HG02885 (cell line): ENCODE measurements around the gene USP47.

Experiments
- ATAC-seq: cut with Tn5 transposase; IDR thresholded peaks from one replicate; pipeline ENCODE4 v1.9.1; 2021; ENCODE audit warnings: mild to moderate bottlenecking; ENCODE audit not compliant: unreplicated experiment, poor library complexity

The USP47 gene

GRCh38 chr11:11916981-11917399 is 75.2 kb downstream of the USP47 start:
- ATAC-seq: no peak

GRCh38 chr11:11923828-11924227 is 82.1 kb downstream of the USP47 start:
- ATAC-seq: no peak

- no peak for ATAC-seq
These were observed 88.1 kb downstream of the USP47 start for GRCh38 chr11:11929920-11930319.

- no peak for ATAC-seq
These were observed 89.8 kb downstream of the USP47 start for GRCh38 chr11:11931461-11932055.

- no peak for ATAC-seq
These were observed 93.8 kb downstream of the USP47 start for GRCh38 chr11:11935536-11935935.

- ATAC-seq: no peak
These were observed 95.7 kb downstream of the USP47 start for GRCh38 chr11:11937433-11937832.

- ATAC-seq: no peak
These were observed 96.2 kb downstream of the USP47 start for GRCh38 chr11:11937957-11938356.

- no peak for ATAC-seq
These were observed 98.8 kb downstream of the USP47 start for GRCh38 chr11:11940551-11940950.

- ATAC-seq: no peak
These were observed 100.9 kb downstream of the USP47 start for GRCh38 chr11:11942668-11943067.

- ATAC-seq: no peak
These were observed 102.7 kb downstream of the USP47 start for GRCh38 chr11:11944444-11944843.

- ATAC-seq: no peak
These were observed 104.4 kb downstream of the USP47 start for GRCh38 chr11:11946180-11946579.

- no peak for ATAC-seq
These were observed 105.1 kb downstream of the USP47 start for GRCh38 chr11:11946878-11947277.

- no peak for ATAC-seq
These were observed 106.1 kb downstream of the USP47 start for GRCh38 chr11:11947825-11948224.

- ATAC-seq: no peak
These were observed 106.6 kb downstream of the USP47 start for GRCh38 chr11:11948242-11948947.

GRCh38 chr11:11949482-11949881 is 107.7 kb downstream of the USP47 start:
- ATAC-seq: no peak

- no peak for ATAC-seq
These were observed 110.3 kb downstream of the USP47 start for GRCh38 chr11:11952036-11952435.

GRCh38 chr11:11956006-11956405 is 114.2 kb downstream of the USP47 start:
- no peak for ATAC-seq

- no peak for ATAC-seq
These were observed 116.8 kb downstream of the USP47 start for GRCh38 chr11:11958403-11959231.

- no peak for ATAC-seq
These were observed 117.8 kb downstream of the USP47 start for GRCh38 chr11:11959601-11960000.

- ATAC-seq: no peak
These were observed 118.9 kb downstream of the USP47 start for GRCh38 chr11:11960687-11961086.

- ATAC-seq: no peak
These were observed 119.7 kb downstream of the USP47 start for GRCh38 chr11:11961399-11962028.
